Raji (cell line): Measurements from ENCODE around the gene DVL1.
A peak's percentile ranks its signal among the peaks of the same experiment; 100 is the strongest.

ENCODE experiments used
- POLR2A ChIP-seq: IDR thresholded peaks from 2 replicates; pipeline ENCODE4 v1.6.1; 2011; ENCODE audit warnings: low read depth, low read length, control low read depth; ENCODE audit not compliant: insufficient read depth

DVL1 gene

DNA sequence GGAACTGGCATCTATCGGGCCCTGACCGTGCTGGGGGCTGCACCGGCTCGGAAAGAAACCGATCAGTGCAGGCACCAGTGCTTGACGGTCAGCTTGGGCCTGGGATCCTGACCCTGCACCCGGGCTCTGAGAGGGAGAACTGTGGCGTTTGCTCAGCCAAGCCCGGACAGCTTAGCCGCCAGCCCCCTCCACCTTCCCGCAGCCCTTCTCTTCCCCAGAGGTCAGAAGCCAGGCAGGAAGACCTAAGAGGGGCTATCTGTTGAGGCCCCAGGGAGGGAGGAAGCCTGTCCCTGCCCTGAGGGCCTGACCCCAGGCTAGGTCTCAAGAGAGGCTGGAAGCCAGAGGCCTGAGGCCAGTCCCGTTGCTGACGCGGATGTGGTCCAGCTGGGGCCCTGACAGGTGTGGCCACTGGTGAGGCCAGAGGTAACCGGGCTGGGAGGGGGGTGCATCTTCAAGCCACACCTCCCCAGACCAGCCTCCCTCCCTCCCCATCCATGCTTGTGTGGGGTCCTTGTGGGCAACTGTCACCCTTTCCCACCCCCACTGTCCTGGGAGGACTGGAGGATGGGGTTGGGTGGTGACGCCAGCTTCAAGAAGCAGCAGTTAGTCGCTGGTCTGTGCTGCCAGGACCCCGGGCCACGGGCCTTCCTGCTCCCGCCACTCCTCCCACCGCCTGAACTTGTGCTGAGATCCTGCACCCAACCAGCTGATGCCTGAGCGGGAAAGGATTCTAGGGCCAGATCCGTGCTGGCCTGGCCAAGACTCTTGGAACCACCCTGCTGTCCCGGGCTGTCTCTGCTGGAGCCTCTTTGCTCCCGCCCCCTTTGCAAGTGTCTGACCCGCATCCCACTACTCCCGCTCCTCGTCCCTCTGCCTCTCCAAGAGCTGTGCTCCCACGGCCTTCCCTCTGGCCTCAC, 2.6 kb upstream of the DVL1 start:
- 0 out of 2 replicates have a peak, but pooled peaks have one; percentile 42 for TF ChIP-seq POLR2A

DNA sequence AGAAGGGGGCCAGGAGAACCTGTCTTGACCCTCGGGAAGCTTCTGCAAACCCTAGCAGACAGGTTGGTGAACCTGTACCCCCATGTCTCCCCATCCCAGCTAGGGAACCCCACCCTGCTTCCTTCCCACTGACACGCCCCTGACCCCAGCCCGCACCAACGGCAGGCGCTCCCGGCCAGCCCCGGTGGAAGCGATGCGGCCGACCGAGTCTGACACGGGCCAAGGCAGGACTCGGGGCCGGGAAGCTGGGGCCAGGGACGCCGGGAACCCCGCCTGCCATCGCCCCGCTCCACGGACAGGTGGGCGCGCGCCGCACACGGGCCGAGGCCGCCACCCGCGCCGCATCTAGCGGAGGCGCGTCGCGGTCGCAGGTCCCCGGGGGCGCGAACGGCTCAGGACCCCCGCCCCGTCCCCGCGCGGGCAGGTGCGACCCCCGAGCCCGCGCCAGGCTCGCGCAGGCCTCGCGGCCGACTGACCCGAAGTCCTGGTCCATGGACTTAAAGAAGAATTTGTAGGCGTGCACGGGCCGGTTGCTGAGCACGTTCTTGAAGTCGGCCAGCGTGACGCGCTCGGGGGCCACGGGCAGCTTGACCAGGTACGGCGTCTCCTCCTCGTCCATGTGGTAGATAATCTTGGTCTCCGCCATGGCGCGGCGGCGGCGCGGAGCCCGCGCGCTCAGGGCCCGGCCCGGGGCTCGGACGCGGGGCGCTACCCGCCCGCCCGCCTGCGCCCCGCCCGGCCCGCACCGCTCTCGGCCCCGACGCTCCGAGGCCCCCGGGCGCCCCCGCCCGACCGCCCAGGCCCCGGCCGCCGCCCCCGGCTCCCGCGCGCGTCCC, 580 bp downstream of the DVL1 start:
- TF ChIP-seq POLR2A = peak; percentile 18; the same call in 1 of the 2 replicates

DNA sequence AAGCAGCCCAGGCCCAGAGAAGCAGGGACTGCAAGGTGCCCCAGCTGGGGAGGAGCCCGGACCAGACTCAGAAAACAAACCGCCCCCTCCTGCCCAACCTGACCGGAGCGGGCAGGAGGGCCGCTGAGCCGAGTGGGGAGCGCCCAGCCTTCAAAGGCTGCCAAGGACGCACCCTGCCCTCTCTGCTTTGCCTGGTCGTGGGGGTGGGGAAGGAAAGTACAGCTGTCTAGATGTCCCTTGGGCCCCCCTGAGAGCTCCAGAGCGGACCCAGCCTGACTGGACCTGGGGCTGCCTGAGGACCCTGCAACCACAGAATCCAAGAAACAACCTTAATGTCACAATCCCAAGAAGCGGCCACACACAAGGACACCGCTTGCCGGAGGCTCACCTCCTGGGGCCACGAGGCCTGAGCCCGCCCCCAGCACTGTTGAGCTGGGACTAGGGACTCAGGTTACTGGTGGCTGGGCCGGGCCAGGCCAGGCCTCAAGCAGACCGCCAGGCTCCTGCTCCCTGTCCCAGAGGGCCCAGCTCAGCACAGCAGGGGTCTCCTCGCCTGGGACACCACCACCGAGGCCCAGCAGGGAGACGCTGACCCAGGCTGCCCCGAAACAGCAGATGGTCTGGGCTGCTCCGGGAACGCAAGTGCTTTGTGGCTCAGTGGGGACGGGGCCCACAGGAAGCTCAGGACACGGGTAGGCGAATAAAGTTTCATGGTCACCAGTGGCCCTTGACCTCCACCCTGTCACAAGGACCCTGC, 1.4 kb downstream of the DVL1 start:
- no peak for TF ChIP-seq POLR2A

DNA sequence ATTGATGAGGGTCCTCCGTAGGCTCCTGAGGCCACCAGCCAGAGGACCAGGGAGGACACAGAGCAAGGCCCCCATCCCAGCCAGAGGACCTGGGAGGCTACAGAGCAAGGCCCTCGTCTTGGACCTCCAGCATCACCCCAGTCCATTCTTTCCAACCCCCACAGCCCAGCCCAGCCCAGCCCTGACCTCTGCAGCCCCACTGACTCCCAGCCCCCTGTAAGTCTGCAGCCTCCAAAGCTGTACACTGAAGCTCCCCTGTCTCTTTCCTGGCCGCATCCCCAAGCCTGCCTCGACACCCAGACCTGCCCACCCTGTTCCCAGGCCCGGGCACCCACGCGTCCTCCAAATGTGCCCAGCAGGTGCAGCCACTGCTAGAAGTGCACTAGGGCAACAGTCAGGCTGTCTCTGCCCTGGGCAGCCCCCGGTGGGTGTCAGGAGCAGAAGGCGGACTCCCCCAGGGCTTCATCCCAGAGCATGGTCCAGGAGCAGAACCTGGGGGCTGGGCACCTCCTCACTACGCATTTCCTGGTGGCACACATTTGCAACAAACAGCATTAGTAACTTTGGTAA, 2.1 kb downstream of the DVL1 start:
- TF ChIP-seq POLR2A = no peak

DNA sequence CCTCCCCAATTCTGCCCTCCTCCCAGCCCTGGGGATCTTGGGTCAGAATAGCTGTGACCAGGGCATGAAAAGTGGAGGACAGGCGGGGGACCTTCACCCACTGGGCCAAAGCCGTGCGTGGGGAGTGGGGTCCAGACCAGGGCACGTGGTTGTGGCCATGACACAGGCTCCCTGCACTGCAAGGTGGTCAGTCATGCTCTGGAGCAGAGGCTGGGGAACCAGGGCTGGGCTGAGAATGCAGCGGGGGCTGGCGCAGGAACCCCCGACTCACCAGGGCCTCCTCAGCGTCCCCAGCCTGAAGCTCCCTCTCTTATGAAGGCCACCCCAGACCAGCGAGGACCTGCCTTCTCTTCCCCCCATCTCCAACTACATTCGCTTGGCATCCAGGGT, 2.7 kb downstream of the DVL1 start:
- no peak for TF ChIP-seq POLR2A

DNA sequence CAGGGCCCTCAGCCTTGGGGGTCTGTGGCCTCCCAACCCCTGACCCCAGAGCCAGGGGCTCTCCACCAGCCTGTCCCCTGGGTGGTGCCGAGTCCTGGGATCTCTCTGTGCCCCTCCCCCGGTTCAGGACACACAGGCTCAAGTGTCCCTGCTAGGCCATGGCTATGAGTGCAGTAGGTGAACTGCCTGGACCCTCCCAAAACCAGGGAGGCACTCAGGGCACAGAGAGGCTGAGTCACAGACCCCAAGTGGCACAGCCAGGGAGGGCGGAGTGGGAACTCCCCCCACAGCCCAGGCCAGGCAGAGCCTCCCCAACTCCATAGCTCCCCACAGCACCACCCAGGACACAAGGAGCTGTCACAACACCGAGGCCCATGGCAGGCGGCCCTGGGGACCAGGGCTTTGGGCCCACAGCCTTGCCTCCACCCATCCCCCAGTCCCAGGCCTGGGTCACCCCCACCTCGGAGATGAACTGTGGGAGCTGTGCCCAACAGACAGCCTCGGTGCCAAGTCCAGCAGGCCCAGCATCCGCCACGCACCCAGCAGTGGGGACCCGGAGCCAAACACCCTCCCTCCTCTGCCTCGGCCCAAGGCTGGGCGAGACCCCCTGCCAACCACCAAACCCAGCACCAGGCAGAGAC, 3.2 kb downstream of the DVL1 start:
- TF ChIP-seq POLR2A = no peak

DNA sequence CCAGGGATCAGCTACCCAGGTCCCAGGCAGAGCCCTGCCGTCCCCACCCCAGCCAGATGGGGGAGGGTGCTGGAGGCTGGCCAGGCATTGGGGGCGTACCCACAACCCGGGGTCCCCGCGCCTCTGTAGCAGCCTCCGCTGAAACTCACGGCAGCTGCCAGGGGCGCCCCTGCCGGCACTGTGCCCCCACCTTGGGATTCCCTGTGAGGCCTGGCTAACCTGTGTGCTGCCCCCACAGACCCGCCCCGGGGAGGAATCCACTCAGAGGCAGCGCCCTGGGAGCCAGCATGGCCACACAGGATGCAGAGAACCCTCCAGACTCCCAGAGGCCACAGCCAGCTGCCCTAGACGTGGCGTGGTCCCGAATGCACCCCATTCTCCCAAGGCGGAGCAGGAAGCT, 3.8 kb downstream of the DVL1 start:
- no peak for TF ChIP-seq POLR2A

DNA sequence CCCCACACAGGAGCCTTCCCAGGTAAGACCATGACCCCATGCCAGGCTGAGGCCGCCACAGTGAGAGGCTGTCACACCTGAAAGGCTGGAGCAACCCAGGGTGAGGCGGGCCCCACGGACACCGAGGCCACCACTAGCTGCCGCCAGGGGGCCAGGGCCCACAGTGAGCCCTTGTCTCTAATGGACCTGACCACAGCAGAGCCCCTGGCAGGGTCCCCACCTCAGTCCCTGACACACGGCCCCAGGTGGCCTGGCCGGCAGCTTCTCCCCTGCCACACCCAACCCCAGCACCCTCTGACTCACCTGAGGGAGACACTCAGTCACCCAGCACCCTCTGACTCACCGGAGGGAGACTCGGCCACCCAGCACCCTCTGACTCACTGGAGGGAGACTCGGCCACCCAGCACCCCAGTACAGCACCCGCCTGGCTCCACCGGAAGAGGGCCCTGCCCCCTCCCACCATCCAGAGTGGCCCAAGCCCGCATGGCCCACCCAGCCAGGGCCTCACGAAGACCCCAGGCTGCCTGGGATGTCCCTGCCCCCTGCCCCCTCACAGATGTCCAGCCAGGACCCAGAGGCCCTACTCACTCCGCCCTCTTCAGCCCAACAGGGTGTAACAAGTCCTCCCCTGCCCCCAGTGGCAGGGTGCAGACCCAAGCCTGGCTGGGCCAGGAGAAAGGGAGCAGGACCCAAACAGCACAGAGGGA, 4.4 kb downstream of the DVL1 start:
- TF ChIP-seq POLR2A = no peak

DNA sequence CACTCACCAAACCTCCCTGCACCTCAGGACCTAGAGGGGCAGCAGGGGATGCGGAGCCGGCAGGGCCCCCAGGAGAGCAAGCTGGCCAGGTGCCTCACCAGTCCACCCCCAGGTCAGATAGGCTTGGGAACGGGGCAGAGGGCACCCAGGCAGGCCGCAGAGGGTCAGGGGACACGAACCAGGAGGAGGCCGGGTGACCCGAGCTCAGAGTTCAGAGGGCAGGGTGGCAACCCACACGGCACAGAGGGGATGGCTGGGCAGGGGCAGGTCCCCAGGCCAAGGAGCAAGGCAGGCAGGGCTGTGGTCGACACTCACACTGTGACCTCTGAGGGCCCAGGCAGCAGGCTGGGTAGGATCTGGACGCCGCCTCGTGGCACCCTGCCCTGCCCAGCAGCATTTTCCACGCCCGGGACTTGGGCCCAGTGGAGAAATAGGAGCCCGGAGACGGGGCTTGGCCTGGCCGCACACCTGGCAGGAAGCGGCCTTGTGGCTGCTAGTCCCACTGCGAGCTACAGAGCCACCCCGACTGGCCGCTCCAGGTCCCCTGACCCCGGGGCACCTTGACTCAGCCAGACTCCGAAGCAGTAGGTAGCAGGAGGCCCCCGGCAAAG, 5.3 kb downstream of the DVL1 start:
- TF ChIP-seq POLR2A = no peak

DNA sequence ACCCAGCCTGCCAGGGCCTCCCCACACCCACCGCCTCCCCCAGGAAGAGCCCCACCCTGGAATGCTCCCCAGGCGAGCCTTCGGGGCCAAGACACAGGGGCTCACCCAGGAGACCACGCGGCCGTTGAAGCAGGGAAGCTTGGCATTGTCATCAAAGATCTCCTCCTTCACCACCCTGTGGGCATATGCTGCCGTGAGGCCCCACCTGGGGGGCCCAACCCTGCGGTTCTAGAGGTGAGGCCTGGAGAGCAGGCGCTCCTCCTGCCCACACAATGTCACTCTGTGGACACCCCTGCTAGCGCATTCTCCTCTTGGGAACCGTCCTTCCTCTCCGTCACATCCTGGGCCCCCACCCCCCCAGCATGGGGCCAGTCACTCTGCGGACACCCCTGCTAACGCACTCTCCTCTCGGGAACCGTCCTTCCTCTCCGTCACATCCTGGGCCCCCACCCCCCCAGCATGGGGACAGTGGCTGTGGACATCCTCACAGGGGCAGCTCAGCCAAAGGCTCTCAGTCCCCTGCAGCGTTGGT, 6.6 kb downstream of the DVL1 start:
- no peak for TF ChIP-seq POLR2A

DNA sequence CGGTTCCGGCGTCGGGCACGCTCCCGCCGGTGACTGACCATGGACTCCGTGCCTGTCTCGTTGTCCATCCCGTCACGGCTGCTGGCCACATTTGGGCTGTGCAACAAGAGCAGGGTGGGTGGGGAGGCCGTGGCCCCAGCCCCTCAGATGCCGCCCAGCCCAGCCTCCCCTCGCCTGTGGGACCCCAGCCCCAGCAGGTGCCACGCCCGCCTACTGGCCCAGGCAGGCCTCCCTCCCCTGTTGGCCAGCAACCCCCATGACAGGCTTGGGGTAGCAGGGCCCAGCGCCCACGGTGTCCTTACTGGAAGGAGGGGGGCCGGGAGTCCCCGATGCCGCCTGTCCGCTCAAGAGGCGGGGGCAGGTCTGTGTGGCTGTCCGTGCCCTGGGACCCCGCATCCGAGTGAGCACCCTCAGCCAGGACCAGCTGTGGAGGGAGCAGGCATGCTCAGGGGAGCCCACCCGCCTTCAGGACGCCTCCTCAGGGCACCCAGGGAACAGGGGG, 7.1 kb downstream of the DVL1 start:
- TF ChIP-seq POLR2A = no peak

DNA sequence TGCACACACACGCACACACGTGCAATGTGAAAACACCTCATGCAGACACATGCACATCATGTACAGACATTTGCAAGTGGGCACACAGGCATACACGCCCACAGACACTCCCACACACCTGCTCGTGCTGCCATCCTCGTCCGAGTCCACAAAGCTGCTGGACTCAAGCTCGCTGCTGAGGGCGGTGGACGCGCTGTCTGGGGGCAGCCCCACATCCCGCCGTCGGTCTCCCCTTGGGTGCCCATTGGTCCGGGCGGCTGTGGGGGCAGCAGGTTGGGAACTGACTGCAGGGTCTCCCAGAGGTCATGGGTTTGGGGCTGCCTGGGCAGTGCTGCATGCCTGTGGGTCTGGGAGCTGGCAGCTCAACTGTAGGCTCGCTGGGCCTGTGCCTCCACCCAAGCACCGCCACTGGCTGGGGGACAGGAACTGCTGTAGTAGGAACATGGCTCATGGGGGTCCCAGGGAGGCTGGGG, 7.6 kb downstream of the DVL1 start:
- no peak for TF ChIP-seq POLR2A
